RWPE1 (cell line): ENCODE data around the gene KLF3.
A peak's percentile ranks its signal among the peaks of the same experiment; 100 is the strongest.

Experiments
- CTCF ChIA-PET: fragments of 350-600 bp; sonication (Branson Sonifier 250); formaldehyde crosslinking; extraction: SDS; loops from one replicate; lab custom pipeline; 2021; lab: Yijun Ruan, JAX
- POLR2A ChIA-PET: fragments of 400-600 bp; formaldehyde crosslinking; extraction: SDS; loops from one replicate; lab custom pipeline; 2020; ENCODE audit warnings: antibody characterized with exemption; ENCODE audit not compliant: low non-redundant PET; lab: Yijun Ruan, JAX
- DNase-seq: peaks from one replicate; pipeline ENCODE4 v3.0.0; 2012; ENCODE audit warnings: low spot score
- H3K27ac ChIP-seq: fragments of 450-650 bp; 2 replicates; pipeline ENCODE4 v1.5.1; 2017
- TF ChIP-seq, protein P1 (sequence below): fragments of 450-650 bp; conservative IDR thresholded peaks from 2 replicates; pipeline ENCODE4 v1.5.1; 2017; ENCODE audit warnings: low read depth, mild to moderate bottlenecking

The KLF3 gene

DNA sequence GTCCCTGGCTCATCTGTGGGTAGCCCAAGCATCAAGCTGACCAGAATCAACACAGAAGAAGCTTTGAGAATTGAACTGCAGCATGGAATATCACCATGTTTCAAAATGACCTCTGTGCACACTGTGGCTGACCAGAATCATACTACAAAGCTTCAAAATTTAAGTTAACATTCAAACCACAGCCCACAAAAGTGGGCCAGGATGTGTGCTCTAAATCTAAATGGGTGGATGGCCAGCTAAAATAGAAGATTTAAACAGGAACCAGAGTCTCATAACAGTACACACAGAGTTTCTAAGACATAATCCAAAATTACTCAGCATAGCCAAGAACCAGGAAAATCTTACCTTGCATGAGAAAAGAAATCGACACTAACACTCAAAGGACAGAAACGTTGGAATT, 46.1 kb downstream of the KLF3 start:
- H3K27ac ChIP-seq = no peak overlapping the region
- no peak for DNase-seq
- TF ChIP-seq, protein P1, sequence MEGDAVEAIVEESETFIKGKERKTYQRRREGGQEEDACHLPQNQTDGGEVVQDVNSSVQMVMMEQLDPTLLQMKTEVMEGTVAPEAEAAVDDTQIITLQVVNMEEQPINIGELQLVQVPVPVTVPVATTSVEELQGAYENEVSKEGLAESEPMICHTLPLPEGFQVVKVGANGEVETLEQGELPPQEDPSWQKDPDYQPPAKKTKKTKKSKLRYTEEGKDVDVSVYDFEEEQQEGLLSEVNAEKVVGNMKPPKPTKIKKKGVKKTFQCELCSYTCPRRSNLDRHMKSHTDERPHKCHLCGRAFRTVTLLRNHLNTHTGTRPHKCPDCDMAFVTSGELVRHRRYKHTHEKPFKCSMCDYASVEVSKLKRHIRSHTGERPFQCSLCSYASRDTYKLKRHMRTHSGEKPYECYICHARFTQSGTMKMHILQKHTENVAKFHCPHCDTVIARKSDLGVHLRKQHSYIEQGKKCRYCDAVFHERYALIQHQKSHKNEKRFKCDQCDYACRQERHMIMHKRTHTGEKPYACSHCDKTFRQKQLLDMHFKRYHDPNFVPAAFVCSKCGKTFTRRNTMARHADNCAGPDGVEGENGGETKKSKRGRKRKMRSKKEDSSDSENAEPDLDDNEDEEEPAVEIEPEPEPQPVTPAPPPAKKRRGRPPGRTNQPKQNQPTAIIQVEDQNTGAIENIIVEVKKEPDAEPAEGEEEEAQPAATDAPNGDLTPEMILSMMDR = no peak
- CTCF ChIA-PET = interaction anchor here (0.5 kb wide), 1 partner anchor 13 kb away, joined by 4 read pairs; no protein-coding TSS in a partner anchor
- POLR2A ChIA-PET = no interaction called here

DNA sequence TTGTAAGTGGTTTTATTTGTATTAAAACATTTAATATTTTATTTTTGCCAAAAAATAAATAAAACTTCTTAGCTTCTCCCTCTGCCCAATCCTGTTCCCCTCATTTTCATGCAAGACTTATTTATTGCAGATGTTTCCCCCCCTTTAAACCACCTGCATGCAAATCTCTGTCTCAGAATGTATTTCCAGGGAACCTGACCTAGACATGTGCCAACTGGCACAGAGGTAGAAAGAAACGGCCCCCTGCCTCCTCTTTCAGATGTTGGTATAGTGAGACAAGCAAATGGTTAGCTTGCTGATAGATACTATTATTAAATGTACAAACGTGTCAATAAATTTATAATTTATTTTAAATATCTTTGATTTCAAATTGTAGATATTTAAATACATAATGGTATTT, 47.1 kb downstream of the KLF3 start:
- POLR2A ChIA-PET = no interaction called here

DNA sequence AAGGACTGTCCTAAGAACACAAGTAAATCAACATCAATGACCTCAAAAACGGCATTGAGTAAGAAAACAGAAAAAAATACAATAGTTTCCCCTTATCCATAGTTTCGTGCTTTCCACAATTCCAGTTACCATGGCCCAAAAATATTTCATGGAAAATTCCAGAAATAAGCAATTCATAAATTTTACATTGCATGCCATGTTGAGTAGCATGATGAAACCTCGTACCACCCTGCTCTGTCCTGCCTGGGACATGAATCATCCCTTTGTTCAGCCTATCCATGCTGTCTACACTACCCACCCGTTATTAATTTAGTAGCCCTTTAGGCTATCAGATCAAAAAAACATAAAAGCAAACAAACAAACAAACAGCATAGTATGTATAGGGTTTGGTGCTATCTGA, 51.1 kb downstream of the KLF3 start:
- TF ChIP-seq, protein P1 = no peak
- no peak overlapping the region for H3K27ac ChIP-seq
- DNase-seq = no peak
- POLR2A ChIA-PET = no interaction called here
- CTCF ChIA-PET = no interaction called here

More for the DNA sequence above, 47.1 kb downstream of the KLF3 start:
- TF ChIP-seq, protein P1 = no peak
- no peak for DNase-seq
- CTCF ChIA-PET = no interaction called here
- no peak overlapping the region for H3K27ac ChIP-seq

DNA sequence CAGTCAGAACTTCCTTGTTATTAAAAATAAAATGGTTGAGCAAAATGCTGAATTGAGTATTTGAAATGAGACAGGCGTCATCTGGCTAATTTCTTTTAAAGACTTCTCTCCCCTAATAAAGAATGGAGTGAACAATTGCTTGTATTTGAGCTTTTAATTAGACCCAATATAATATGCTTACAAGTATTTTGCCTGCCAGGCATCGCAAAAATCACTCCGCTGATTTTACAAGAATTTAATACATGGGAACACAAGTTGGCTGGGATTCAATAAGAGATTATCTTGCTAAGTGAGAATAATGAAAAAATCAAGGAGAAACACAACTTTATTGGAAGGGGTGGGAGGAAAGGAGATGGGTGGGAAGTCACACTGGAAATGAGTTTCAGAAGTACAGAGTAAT, 52.3 kb downstream of the KLF3 start:
- DNase-seq = no peak
- TF ChIP-seq, protein P1 = no peak
- POLR2A ChIA-PET = no interaction called here
- no peak overlapping the region for H3K27ac ChIP-seq
- CTCF ChIA-PET = no interaction called here

DNA sequence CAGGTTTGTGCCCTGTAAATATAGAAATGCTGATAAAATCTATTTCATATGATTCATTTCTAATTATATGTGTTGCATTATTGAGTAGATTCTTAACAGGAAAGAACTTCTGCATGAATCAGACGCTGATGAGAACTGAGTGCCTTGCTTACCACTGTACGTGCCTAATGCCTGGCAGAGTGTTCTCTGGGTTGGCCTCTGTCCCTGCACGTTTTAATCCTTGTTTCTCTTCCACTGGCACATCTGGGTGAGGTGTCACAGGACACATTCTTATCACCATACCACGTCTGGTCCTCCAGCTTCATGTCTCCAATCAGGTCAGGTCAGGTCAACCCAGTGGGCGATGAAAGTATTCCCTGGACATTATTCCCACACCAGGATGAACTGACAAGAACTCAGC, 53.6 kb downstream of the KLF3 start:
- TF ChIP-seq, protein P1 = no peak
- DNase-seq = no peak
- peak overlapping the region; percentile 27; the same call in 1 of the 2 replicates for H3K27ac ChIP-seq
- POLR2A ChIA-PET = no interaction called here
- CTCF ChIA-PET = no interaction called here

DNA sequence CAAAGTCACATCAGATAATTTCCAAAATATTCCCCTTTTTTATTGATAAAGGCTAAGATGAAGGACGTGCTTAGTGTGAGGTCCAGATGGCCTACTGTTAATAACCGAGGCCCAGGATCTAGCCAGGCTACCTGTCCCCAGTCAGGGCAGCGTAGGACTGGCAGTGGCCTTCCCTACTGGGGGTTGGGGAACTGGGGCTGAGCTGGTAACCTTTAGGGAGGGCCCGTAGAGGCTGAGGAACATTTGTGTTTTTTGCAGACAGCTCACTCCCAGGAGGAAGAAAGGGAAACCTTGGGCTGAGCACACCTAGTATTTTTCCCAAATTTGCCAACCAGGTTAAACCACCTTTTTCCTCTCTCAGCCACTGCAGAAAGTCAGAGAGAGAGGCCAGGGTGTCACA, 59.1 kb downstream of the KLF3 start:
- H3K27ac ChIP-seq = no peak overlapping the region
- no peak for DNase-seq
- CTCF ChIA-PET = interaction anchor here (0.5 to 1.0 kb wide), 2 partner anchors 15 to 543 kb away, joined by 3 read pairs; no protein-coding TSS in a partner anchor
- TF ChIP-seq, protein P1 = no peak
- POLR2A ChIA-PET = no interaction called here
